GM12892 (cell line): ENCODE measurements around the gene CAMK2B.

Source experiments
- POLR2A ChIP-seq: IDR thresholded peaks from 2 replicates; pipeline ENCODE4 v1.6.1; 2011; ENCODE audit warnings: low read depth, low read length, control low read depth
- POLR2AphosphoS5 ChIP-seq: IDR thresholded peaks from 2 replicates; pipeline ENCODE4 v1.6.1; 2011; ENCODE audit warnings: low read depth, low read length, control low read depth

- TF ChIP-seq POLR2A (no peak), POLR2AphosphoS5 (no peak)
These were observed 47.5 kb downstream of the CAMK2B start for GRCh38 chr7:44277851-44278250.
